B cell (primary cell): ENCODE results near the gene ERC2. TPM values are rescaled to one million over a fixed set of nuclear protein-coding genes. Genes with fewer than 3 reads are reported as not detected.

Source experiments
- ATAC-seq: fragments of 200-7000 bp; cut with Tn5 transposase; one replicate; pipeline ENCODE4 v1.10.0; 2021; ENCODE audit warnings: low read depth, mild to moderate bottlenecking, moderate number of reproducible peaks, moderate library complexity
- CTCF ChIA-PET: fragments of 350-600 bp; sonication (Branson Sonifier 250); formaldehyde crosslinking; loops from one replicate; lab custom pipeline; 2021; ENCODE audit warnings: antibody characterized with exemption, inconsistent platforms; lab: Charles Lee
- POLR2A ChIA-PET: fragments of 350-600 bp; sonication (Branson Sonifier 250); formaldehyde crosslinking; loops from one replicate; lab custom pipeline; 2021; ENCODE audit warnings: antibody characterized with exemption; lab: Charles Lee
- DNase-seq: peaks from one replicate; pipeline ENCODE4 v3.0.0; 2013
- H2AFZ ChIP-seq: 2 replicates; pipeline ENCODE4 v1.6.1; 2012; ENCODE audit warnings: mild to moderate bottlenecking, low read depth, low read length; ENCODE audit not compliant: insufficient read depth, poor library complexity, severe bottlenecking
- H3K27ac ChIP-seq, 2 donors: 1 replicate in 1 of 2; 2 replicates in 1 of 2; pipeline ENCODE4 v1.5.1; 2012 to 2013; ENCODE audit warnings: low read length in 2 of 2, mild to moderate bottlenecking in 2 of 2, moderate library complexity in 1 of 2
- H3K27me3 ChIP-seq, 4 experiments: fragments of 200-600 bp in 1 of 4; sonication (generic) in 1 of 4; replicated peaks in 1 of 4; 1 replicate in 2 of 4; 2 replicates in 2 of 4; pipeline versions ENCODE4 v1.6.1 to v1.7.0; 2013 to 2016; ENCODE audit warnings: low read length in 3 of 4, mild to moderate bottlenecking in 2 of 4, mixed read lengths in 1 of 4, moderate library complexity in 1 of 4; ENCODE audit not compliant: insufficient read depth in 4 of 4, control insufficient read depth in 3 of 4; ENCODE audit errors: control extremely low read depth in 1 of 4
- H3K36me3 ChIP-seq, 2 experiments: replicated peaks in 1 of 2; 1 replicate in 1 of 2; 2 replicates in 1 of 2; pipeline versions ENCODE4 v1.6.1 to v1.7.1; 2013; ENCODE audit warnings: low read length in 1 of 2; ENCODE audit not compliant: insufficient read depth in 2 of 2, control insufficient read depth in 1 of 2; ENCODE audit errors: control extremely low read depth in 1 of 2, extremely low read depth in 1 of 2
- H3K4me1 ChIP-seq, 2 donors: fragments of 200-600 bp in 1 of 2; sonication (generic) in 1 of 2; 1 replicate in 1 of 2; 2 replicates in 1 of 2; pipeline versions ENCODE4 v1.5.1 to v1.6.1; 2013 to 2017; ENCODE audit warnings: low read length in 2 of 2; ENCODE audit not compliant: control insufficient read depth in 2 of 2, insufficient read depth in 2 of 2
- H3K4me2 ChIP-seq: replicated peaks from 2 replicates; pipeline ENCODE3; 2012; ENCODE audit warnings: mild to moderate bottlenecking, low read depth, low read length; ENCODE audit not compliant: poor library complexity, severe bottlenecking
- H3K4me3 ChIP-seq, 5 experiments: fragments of 200-600 bp in 1 of 5; sonication (generic) in 1 of 5; 1 replicate in 3 of 5; 2 replicates in 2 of 5; pipeline versions ENCODE4 v1.5.1 to v1.7.0; 2011 to 2016; ENCODE audit warnings: low read length in 4 of 5, mild to moderate bottlenecking in 4 of 5, low read depth in 2 of 5, control low read depth in 1 of 5, moderate library complexity in 1 of 5; ENCODE audit not compliant: insufficient read depth in 1 of 5; ENCODE audit errors: control extremely low read depth in 1 of 5, extremely low read depth in 1 of 5
- H3K79me2 ChIP-seq: fragments of 200-600 bp; sonication (generic); one replicate; pipeline ENCODE4 v1.6.0; 2016; ENCODE audit warnings: low read length; ENCODE audit not compliant: control insufficient read depth, insufficient read depth
- H3K9ac ChIP-seq: fragments of 200-600 bp; sonication (generic); 2 replicates; pipeline ENCODE4 v1.6.1; 2017; ENCODE audit warnings: mild to moderate bottlenecking, low read length, moderate library complexity
- H3K9me3 ChIP-seq, 3 donors: one replicate each; pipeline versions ENCODE4 v1.6.1 to v1.7.1; 2013; ENCODE audit warnings: low read length in 2 of 3; ENCODE audit not compliant: control insufficient read depth in 2 of 3, insufficient read depth in 1 of 3; ENCODE audit errors: control extremely low read depth in 1 of 3
- H4K20me1 ChIP-seq: 2 replicates; pipeline ENCODE4 v1.6.0; 2012; ENCODE audit warnings: mild to moderate bottlenecking, low read length; ENCODE audit not compliant: insufficient read depth, control insufficient read depth, poor library complexity, severe bottlenecking
- H3K27ac Mint-ChIP-seq: one replicate; pipeline ENCODE4 v1.8.0; 2021; ENCODE audit warnings: mixed read lengths
- H3K27me3 Mint-ChIP-seq: one replicate; pipeline ENCODE4 v1.8.0; 2021; ENCODE audit warnings: mixed read lengths
- H3K4me1 Mint-ChIP-seq: one replicate; pipeline ENCODE4 v1.8.0; 2021; ENCODE audit warnings: mixed read lengths
- H3K4me3 Mint-ChIP-seq: one replicate; pipeline ENCODE4 v1.8.0; 2021; ENCODE audit warnings: mixed read lengths
- H3K9me3 Mint-ChIP-seq: one replicate; pipeline ENCODE4 v1.8.0; 2022; ENCODE audit warnings: mixed read lengths; ENCODE audit not compliant: insufficient read depth
- EZH2 ChIP-seq: IDR thresholded peaks from 2 replicates; pipeline ENCODE4 v1.6.1; 2012; ENCODE audit warnings: borderline replicate concordance, low read depth, mild to moderate bottlenecking, moderate library complexity, low read length; ENCODE audit not compliant: insufficient read depth, poor library complexity, severe bottlenecking
- WGBS: methylation state at CpG from one replicate; pipeline ENCODE4 v1.1.5; 2013; ENCODE audit warnings: missing lambda C conversion rate; ENCODE audit not compliant: insufficient coverage; 5-methylcytosine and 5-hydroxymethylcytosine counted together
- intact Hi-C: fragments of 100-400 bp; cut with micrococcal nuclease; formaldehyde crosslinking; loops from one replicate; pipeline ENCODE4 v1.10.0; 2022
- polyA plus RNA-seq: library from polyadenylated mRNA; depleted of rRNA; stranded (reverse); fragments of >200 nt; gene quantifications from 2 replicates; pipeline ENCODE4 v1.2.3, GENCODE V29; 2012
- total RNA-seq, 2 donors: library from RNA; stranded (reverse); fragments of 120-200 nt in 1 of 2; gene quantifications; 1 replicate in 1 of 2; 2 replicates in 1 of 2; pipeline versions ENCODE4 v1.2.3 to v1.2.4, GENCODE V29; 2013 to 2022
- TF ChIP-seq, protein P1 (sequence below): fragments of 200-600 bp; IDR thresholded peaks from one replicate; pipeline ENCODE4 v1.8.0; 2022; ENCODE audit warnings: antibody characterized with exemption, mild to moderate bottlenecking

The ERC2 gene
- total and polyA plus RNA-seq, 2 donors (not counting 1 experiment from before 2014, with no cell fraction given): not detected

DNA sequence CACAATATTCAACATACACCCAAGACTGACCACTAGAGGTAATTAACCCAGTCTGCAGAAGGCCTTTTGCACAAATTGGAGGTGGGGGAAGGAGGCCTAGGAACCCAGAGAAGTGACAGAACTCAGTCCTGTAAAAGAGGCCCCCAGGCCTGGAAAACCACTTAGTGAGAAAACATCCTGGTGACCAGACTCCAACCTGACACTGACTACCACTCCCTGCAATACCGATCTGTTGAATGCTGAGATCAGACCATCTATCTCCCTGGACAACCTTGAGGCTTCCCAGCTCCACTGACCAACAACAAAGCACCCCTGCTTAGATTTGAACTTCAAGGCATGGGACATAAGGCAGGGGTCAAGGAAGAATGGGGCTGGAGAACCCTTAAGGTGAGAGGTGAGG is 719.2 kb downstream of the ERC2 start:
- Histone ChIP-seq H2AFZ (no peak overlapping the region), H3K27me3 (no peaks in the 10 kb centered on the region), H3K4me3 (no peak overlapping the region), H3K4me2 (no peak overlapping the region), H3K36me3 (no peaks in the 10 kb centered on the region), H3K79me2 (no peaks in the 10 kb centered on the region), H4K20me1 (no peaks in the 10 kb centered on the region), H3K9ac (no peak overlapping the region), H3K9me3 (peaks cover 0 to 2% (median 0%) of the 10 kb centered on the region in 3 donors), H3K27ac (no peak overlapping the region), H3K4me1 (no peaks in the 10 kb centered on the region)
- DNase-seq: no peak
- WGBS: 80% methylated on average over 1 of the region's 1 CpG
- H3K9me3 Mint-ChIP-seq: no peaks in the 10 kb centered on the region
- H3K4me3 Mint-ChIP-seq: no peak overlapping the region
- no peak for ATAC-seq
- intact Hi-C loops: no loop called here
- H3K27me3 Mint-ChIP-seq: no peaks in the 10 kb centered on the region
- H3K27ac Mint-ChIP-seq: no peak overlapping the region
- ChIA-PET POLR2A (no interaction called here), CTCF (interaction anchor here (0.6 kb wide), 1 partner anchor 831 kb away, joined by 4 read pairs; no protein-coding TSS in a partner anchor)
- H3K4me1 Mint-ChIP-seq: no peaks in the 10 kb centered on the region
- no peak for TF ChIP-seq EZH2
- TF ChIP-seq, protein P1, sequence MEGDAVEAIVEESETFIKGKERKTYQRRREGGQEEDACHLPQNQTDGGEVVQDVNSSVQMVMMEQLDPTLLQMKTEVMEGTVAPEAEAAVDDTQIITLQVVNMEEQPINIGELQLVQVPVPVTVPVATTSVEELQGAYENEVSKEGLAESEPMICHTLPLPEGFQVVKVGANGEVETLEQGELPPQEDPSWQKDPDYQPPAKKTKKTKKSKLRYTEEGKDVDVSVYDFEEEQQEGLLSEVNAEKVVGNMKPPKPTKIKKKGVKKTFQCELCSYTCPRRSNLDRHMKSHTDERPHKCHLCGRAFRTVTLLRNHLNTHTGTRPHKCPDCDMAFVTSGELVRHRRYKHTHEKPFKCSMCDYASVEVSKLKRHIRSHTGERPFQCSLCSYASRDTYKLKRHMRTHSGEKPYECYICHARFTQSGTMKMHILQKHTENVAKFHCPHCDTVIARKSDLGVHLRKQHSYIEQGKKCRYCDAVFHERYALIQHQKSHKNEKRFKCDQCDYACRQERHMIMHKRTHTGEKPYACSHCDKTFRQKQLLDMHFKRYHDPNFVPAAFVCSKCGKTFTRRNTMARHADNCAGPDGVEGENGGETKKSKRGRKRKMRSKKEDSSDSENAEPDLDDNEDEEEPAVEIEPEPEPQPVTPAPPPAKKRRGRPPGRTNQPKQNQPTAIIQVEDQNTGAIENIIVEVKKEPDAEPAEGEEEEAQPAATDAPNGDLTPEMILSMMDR: no peak

DNA sequence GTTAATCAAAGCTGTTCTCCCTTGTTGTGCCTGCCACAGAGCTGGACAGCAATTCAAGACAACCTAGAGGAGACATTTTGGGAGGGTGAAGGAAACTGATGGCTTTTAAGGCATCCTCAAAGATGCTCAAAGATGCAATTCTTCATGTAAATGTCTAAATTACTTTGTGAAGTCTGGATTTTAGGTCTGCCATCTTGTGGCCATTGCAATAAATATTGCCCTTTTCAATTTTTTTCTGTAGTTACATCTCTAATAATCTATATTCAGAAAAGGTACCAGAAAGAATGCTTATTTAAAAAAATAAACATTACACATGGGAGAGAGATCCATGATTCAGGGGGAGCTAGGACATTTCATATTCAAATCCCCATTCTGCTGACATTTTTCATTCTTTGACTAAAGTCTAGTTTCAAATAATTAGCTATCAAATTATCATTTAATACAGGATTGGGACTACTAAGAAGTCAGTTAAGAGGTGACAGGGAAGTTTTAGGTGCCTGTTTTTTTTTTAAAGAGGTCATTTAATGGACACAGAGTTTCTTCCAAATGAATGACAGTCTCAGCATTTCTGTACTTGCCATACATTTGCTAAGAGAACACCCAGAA is 721.4 kb downstream of the ERC2 start:
- no peak for DNase-seq
- Histone ChIP-seq H3K27me3 (no peaks in the 10 kb centered on the region), H3K9me3 (peaks cover 0 to 4% (median 0%) of the 10 kb centered on the region in 3 donors), H3K4me2 (no peak overlapping the region), H3K27ac (no peak overlapping the region), H3K36me3 (no peaks in the 10 kb centered on the region), H3K79me2 (no peaks in the 10 kb centered on the region), H2AFZ (no peak overlapping the region), H4K20me1 (no peaks in the 10 kb centered on the region), H3K4me1 (no peaks in the 10 kb centered on the region), H3K4me3 (no peak overlapping the region), H3K9ac (no peak overlapping the region)
- intact Hi-C loops: no loop called here
- Mint-ChIP-seq H3K27me3 (no peaks in the 10 kb centered on the region), H3K4me1 (no peaks in the 10 kb centered on the region), H3K9me3 (no peaks in the 10 kb centered on the region), H3K4me3 (no peak overlapping the region), H3K27ac (no peak overlapping the region)
- ChIA-PET POLR2A (no interaction called here), CTCF (no interaction called here)
- TF ChIP-seq EZH2: no peak
- TF ChIP-seq, protein P1: peak; percentile 14
- ATAC-seq: no peak
